Skeletal muscle satellite cell (primary cell): ENCODE measurements around the gene E4F1. TPM values are rescaled to one million over a fixed set of nuclear protein-coding genes. Genes with fewer than 3 reads are reported as not detected.

Experiments used
- H3K27me3 ChIP-seq: 2 replicates; pipeline ENCODE4 v1.7.0; 2013; ENCODE audit warnings: low read length; ENCODE audit not compliant: control insufficient read depth, insufficient read depth
- H3K36me3 ChIP-seq: 2 replicates; pipeline ENCODE4 v1.7.0; 2013; ENCODE audit warnings: mild to moderate bottlenecking, control low read depth, low read length; ENCODE audit not compliant: insufficient read depth
- H3K4me1 ChIP-seq: 2 replicates; pipeline ENCODE4 v1.7.0; 2013; ENCODE audit warnings: low read length; ENCODE audit not compliant: control insufficient read depth, insufficient read depth
- H3K4me2 ChIP-seq: 2 replicates; pipeline ENCODE4 v1.7.0; 2013; ENCODE audit warnings: mild to moderate bottlenecking, low read length
- H3K4me3 ChIP-seq: 2 replicates; pipeline ENCODE4 v1.7.0; 2013; ENCODE audit warnings: low read length
- H3K9ac ChIP-seq: 2 replicates; pipeline ENCODE4 v1.7.0; 2013; ENCODE audit warnings: mild to moderate bottlenecking, low read depth, low read length, moderate library complexity
- H3K9me3 ChIP-seq: replicated peaks from 2 replicates; pipeline ENCODE4 v1.7.0; 2013; ENCODE audit warnings: mild to moderate bottlenecking, control low read depth, low read length
- total RNA-seq: library from RNA; depleted of rRNA; stranded (reverse); fragments of >200 nt; gene quantifications from 2 replicates; pipeline ENCODE4 v1.2.3, GENCODE V29; 2012; rRNA removed

Gene E4F1
- 36.0 and 36.7 TPM in 2 replicates for total RNA-seq

- Histone ChIP-seq H3K4me1 (peaks cover 23% of the 10 kb centered on the region), H3K36me3 (no peaks in the 10 kb centered on the region), H3K27me3 (no peaks in the 10 kb centered on the region), H3K9me3 (no peaks in the 10 kb centered on the region), H3K9ac (peak within 1 kb of the TSS; percentile 94), H3K4me2 (peak within 1 kb of the TSS; percentile 93), H3K4me3 (peak within 1 kb of the TSS; percentile 90)
Measured at GRCh38 chr16:2223221-2223941, at the start of gene E4F1. Gene E4F1, plus strand, starts transcription at chr16:2223591. Its CDS starts 23 bp downstream, at chr16:2223614.

GRCh38 chr16:2173916-2174315 lies 49.5 kb upstream of the E4F1 start:
- Histone ChIP-seq H3K4me1 (no peaks in the 10 kb centered on the region), H3K9ac (no peak overlapping the region), H3K4me3 (no peak overlapping the region), H3K9me3 (no peaks in the 10 kb centered on the region), H3K27me3 (no peaks in the 10 kb centered on the region), H3K4me2 (no peak overlapping the region), H3K36me3 (peaks cover 61% of the 10 kb centered on the region)

GRCh38 chr16:2174396-2175131 lies 48.8 kb upstream of the E4F1 start:
- H3K9ac ChIP-seq, result no peak overlapping the region
- no peaks in the 10 kb centered on the region for H3K9me3 ChIP-seq
- H3K4me2 ChIP-seq, result no peak overlapping the region
- H3K36me3 ChIP-seq, result peaks cover 56% of the 10 kb centered on the region
- no peaks in the 10 kb centered on the region for H3K4me1 ChIP-seq
- H3K27me3 ChIP-seq, result no peaks in the 10 kb centered on the region
- no peak overlapping the region for H3K4me3 ChIP-seq

- no peaks in the 10 kb centered on the region for H3K4me1 ChIP-seq
- H3K4me2 ChIP-seq, result no peak overlapping the region
- H3K9ac ChIP-seq, result no peak overlapping the region
- H3K27me3 ChIP-seq, result no peaks in the 10 kb centered on the region
- no peak overlapping the region for H3K4me3 ChIP-seq
- no peaks in the 10 kb centered on the region for H3K9me3 ChIP-seq
- H3K36me3 ChIP-seq, result peaks cover 55% of the 10 kb centered on the region
Measured at GRCh38 chr16:2175454-2175853, 47.9 kb upstream of the E4F1 start.

GRCh38 chr16:2176047-2176446 lies 47.3 kb upstream of the E4F1 start:
- Histone ChIP-seq H3K4me2 (no peak overlapping the region), H3K9ac (no peak overlapping the region), H3K4me1 (no peaks in the 10 kb centered on the region), H3K4me3 (no peak overlapping the region), H3K27me3 (no peaks in the 10 kb centered on the region), H3K9me3 (no peaks in the 10 kb centered on the region), H3K36me3 (peaks cover 49% of the 10 kb centered on the region)

GRCh38 chr16:2177101-2177500 lies 46.3 kb upstream of the E4F1 start:
- Histone ChIP-seq H3K4me3 (no peak overlapping the region), H3K36me3 (peaks cover 45% of the 10 kb centered on the region), H3K4me1 (no peaks in the 10 kb centered on the region), H3K27me3 (no peaks in the 10 kb centered on the region), H3K9me3 (no peaks in the 10 kb centered on the region), H3K9ac (no peak overlapping the region), H3K4me2 (no peak overlapping the region)

- Histone ChIP-seq H3K4me1 (no peaks in the 10 kb centered on the region), H3K4me3 (no peak overlapping the region), H3K4me2 (no peak overlapping the region), H3K36me3 (peaks cover 43% of the 10 kb centered on the region), H3K9ac (no peak overlapping the region), H3K27me3 (no peaks in the 10 kb centered on the region), H3K9me3 (no peaks in the 10 kb centered on the region)
Measured at GRCh38 chr16:2177561-2177960, 45.8 kb upstream of the E4F1 start.

- no peak overlapping the region for H3K4me2 ChIP-seq
- H3K36me3 ChIP-seq, result peaks cover 37% of the 10 kb centered on the region
- no peaks in the 10 kb centered on the region for H3K4me1 ChIP-seq
- H3K9ac ChIP-seq, result no peak overlapping the region
- H3K27me3 ChIP-seq, result no peaks in the 10 kb centered on the region
- no peak overlapping the region for H3K4me3 ChIP-seq
- H3K9me3 ChIP-seq, result no peaks in the 10 kb centered on the region
Measured at GRCh38 chr16:2178321-2179106, 44.9 kb upstream of the E4F1 start.

- no peaks in the 10 kb centered on the region for H3K4me1 ChIP-seq
- no peaks in the 10 kb centered on the region for H3K9me3 ChIP-seq
- no peak overlapping the region for H3K9ac ChIP-seq
- no peak overlapping the region for H3K4me3 ChIP-seq
- H3K27me3 ChIP-seq, result no peaks in the 10 kb centered on the region
- no peak overlapping the region for H3K4me2 ChIP-seq
- peaks cover 33% of the 10 kb centered on the region for H3K36me3 ChIP-seq
Measured at GRCh38 chr16:2179107-2179501, 44.3 kb upstream of the E4F1 start.

- Histone ChIP-seq H3K9ac (no peak overlapping the region), H3K9me3 (no peaks in the 10 kb centered on the region), H3K4me3 (no peak overlapping the region), H3K4me2 (no peak overlapping the region), H3K36me3 (peaks cover 29% of the 10 kb centered on the region), H3K4me1 (no peaks in the 10 kb centered on the region), H3K27me3 (peaks cover 3% of the 10 kb centered on the region)
Measured at GRCh38 chr16:2179576-2179975, 43.8 kb upstream of the E4F1 start.

GRCh38 chr16:2180461-2180860 lies 42.9 kb upstream of the E4F1 start:
- no peaks in the 10 kb centered on the region for H3K4me1 ChIP-seq
- no peak overlapping the region for H3K4me2 ChIP-seq
- peaks cover 3% of the 10 kb centered on the region for H3K27me3 ChIP-seq
- peaks cover 20% of the 10 kb centered on the region for H3K36me3 ChIP-seq
- H3K9ac ChIP-seq, result no peak overlapping the region
- no peak overlapping the region for H3K4me3 ChIP-seq
- H3K9me3 ChIP-seq, result no peaks in the 10 kb centered on the region
